Cerebellar cortex (tissue), 1 donor: ENCODE results near the gene VPS16.
A peak's percentile ranks its signal among the peaks of the same experiment; 100 is the strongest.

ENCODE experiments used
- DNase-seq: peaks from one replicate; pipeline ENCODE4 v3.0.0-alpha.2; 2015; ENCODE audit warnings: low spot score

The VPS16 gene

DNA sequence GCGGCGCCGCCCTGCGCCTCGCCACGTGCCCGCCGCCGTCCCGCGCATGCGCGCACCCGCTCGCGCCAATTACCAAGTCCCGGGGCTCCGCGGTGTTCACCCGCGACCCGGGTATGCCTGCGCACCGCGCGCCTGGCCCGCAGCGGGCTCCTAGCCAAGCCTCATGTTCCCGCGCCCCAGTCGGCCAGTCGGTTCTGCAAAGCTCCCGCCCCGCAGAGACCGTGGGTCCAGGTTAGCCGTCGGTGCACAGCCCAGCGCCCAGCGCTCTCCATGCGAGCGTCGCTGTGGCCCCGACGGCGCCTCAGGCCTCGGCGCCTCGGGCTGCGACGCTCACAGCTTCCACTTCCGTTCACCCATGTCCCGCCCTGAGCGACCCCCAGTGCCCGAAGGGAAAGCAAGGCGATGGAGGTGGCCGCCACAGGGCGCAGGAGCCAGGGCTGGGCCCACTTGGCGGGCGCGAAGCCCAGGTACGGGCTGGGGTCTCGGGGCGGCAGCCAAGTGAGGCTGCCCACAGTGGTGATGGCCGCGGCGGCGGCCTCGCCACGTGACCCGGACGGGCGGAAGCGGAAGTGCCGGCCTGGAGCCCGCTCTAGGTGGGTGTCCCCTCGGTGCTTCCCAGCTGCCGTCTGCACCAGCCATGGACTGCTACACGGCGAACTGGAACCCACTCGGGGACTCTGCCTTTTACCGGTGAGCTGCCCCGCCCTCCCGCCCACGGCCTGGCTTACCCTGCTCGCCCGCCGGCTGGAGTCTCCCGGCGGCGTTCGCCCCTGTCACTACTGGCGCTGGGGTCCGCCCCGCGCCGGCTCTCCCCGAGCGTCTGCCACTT lies at the start of gene VPS16, which contains the start of gene PCED1A:
Gene VPS16 (plus strand): TSS at position 608 of the 829 bp plus-strand sequence. CDS start 30 bp downstream, at position 638.
Gene PCED1A (minus strand): TSS at position 518 of the 829 bp plus-strand sequence. CDS start 743 bp downstream, outside the sequence.
- DNase-seq, result peak; percentile 84

DNA sequence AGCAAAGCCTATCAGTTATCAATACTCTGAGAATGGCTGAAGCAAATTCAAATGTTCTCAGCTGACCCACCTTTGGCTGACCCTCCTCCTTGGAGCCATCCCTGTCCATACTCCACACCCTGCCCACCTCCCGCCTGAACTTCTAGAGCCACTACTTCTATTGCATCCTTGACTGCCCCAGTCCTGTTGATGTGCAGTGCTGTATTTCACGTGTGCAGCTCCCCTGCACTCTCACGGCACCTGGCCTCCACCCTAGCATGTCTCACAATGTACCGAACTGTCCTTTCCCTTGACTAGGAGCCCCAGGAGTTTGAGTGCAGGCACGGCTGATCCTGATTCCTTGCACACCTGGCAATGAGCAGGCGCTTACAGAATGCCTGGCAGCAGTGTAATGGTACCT lies 47.1 kb upstream of the VPS16 start:
- DNase-seq, result no peak

DNA sequence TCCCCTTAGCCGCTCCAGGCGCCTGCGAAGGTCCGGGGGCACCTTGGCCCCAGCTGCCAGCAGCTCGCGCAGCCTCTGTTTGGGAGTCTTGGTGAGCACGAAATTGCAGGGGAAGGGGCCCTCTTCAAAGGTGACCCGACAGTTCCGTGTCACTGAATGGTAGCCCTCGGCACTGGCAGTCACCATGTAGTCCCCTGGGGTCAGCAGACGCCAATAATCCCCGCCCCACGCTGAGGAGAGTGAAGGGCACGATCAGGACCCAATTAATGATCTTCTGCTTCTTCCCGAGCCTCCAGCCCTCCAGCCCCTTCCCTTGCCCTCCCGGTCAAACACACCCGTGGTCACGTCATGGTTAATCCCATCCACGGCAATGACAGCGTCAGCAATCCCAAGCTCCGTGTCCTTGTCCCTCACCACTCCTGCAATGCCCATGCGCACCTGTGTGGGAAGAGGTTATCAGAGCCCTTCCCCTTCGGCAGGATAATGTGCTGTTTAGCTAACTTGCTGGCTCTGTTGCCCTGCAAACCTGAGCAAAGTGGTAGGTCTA lies 46.3 kb upstream of the VPS16 start:
- no peak for DNase-seq

DNA sequence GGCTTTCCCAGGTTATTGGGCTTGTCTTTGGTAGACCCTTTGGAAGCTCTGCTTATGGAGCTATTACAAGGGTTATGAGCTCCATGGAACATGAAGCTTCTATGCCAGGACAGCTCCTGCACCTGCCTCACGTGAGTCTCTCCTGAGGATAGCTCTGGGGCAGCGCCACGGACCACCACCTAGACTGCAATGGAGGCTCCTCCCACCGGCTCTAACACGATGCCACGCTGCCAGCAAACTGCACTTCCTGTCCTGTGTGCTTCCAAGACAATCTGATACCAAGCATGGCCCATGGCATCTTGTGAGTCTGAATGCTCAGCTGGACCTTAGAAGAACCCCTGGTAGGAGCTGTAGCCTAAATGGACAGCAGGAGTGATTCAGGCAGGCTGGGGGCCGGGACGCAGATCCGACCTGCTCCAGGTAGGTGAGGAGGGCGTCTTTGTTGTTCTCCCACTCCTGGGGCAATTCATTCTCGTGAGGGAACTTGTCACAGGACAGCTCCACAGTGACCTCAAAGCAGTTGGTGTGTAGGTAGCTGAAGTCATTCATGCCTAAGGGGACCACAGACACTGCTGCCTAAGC lies 45.6 kb upstream of the VPS16 start:
- no peak for DNase-seq

DNA sequence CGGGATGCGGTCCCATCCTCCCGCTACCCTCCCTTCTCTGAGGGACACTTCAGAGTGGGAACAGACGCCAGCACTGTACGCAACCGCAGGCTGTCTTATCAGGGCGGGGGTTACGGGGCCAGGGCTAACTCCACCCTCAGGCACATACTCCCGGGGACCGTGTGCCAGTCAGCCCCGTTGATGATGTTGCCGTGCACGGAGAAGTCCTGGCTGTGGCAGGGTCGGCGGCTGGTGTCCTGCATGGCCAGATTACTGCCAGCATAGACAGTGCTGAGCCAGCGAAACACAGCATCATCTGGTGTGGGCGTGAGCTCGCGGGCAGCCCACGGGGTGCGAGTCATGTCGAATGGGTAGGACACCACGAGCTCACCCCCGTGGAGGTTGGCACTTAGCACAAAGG lies 45.1 kb upstream of the VPS16 start:
- DNase-seq, result no peak

DNA sequence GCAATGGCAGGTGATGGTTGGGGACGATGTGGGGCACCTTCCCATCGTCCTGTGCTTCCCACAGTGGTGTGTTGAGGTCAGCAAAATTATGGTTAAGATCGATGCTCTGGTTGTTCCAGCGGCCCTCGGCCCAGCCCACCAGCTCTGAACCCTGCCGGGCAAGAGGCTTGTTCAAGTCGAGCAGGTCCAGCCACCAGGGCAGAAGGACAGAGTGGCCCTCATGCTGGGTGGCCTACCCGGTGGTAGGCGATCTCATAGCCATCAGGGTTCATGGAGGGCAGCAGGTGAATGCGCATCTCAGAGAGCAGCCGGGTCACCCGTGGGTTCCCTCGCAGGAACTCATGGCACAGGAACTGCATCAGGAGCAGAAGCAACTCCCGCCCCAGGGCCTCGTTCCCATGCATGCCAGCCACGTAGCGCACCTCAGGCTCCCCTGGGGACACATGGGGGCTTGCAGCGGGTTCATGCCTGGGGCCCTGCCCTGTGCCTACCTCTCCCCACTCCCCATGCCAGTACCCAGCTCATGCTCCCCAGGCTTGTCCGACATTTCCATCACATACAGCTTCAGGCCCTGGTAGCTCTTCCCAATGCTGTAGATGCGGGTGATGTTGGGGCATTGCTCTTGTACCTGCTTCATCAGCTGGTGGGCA lies 44.4 kb upstream of the VPS16 start:
- no peak for DNase-seq

DNA sequence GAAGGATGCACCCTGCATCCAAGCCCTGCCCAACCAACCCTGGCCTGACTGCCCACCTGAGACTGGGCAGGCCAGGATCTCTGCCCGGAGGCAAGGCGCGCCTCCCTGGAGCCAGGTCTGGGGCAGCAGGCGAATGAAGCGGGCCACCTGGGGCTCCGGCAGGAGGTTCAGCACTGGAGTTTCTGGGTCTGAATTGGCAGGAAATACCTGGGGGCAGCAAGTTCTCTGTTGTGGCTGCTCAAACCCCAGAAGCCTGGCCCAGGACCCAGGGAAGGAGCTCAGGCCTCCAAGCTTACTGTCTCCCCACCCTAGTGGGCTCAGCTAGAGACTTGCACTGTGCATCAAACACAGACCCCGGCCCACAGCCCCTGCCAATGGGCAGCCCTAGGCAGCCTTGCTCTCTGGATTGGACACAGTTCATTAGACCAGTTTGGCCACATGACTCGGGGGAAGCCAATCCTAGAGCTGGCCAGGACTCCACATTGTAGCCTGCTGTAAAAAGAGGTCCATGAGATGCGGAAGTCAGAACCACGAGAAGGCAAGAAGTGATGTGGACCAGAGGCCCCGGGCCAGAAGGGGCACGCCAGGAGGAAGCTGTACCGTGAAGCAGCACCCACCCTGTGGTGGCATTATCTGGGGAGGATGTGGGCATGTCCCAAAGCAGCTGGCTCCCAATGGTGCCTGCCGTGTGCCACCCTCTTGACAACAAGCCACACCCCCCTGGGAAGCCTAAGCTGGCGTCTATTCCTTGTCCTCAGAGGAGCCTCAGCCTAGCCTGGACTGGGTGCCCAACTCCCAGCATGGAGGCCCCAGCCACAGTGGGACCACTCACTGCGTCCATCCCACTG lies 43.2 kb upstream of the VPS16 start:
- no peak for DNase-seq

DNA sequence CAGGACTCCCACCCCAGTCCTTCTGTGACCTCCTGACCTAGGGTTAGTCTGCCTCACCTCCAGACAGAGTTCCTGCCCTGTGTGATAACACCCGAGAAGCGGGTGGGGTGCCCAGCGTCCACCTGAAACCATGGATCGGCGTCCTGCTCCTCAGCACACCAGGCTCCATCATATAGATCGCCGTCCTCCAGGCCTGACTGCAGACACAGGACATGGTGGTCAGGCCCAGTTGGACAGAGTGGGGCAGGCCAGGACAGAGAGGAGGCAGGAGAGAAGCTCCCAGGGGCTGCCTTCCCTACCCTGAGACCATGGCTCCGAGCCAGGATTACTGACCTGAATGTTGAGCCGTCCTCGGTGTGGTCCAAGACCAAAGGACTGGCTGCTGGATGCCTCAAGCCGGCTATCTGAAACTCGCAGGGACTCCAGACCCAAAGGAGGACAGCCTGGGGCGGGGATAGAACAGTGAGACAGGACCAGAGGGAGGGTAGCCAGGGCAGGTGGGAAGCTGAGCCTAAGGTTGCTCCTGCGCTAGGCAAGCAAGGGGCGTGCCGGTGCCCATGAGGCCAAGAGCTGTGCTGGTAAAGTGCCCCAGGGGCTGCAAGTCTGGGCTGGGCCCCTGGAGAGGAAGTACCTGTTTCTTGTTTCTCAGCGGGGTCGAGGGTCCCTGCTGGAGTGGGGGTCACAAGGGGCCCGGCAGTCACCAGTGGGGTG lies 42.3 kb upstream of the VPS16 start:
- DNase-seq, result no peak

DNA sequence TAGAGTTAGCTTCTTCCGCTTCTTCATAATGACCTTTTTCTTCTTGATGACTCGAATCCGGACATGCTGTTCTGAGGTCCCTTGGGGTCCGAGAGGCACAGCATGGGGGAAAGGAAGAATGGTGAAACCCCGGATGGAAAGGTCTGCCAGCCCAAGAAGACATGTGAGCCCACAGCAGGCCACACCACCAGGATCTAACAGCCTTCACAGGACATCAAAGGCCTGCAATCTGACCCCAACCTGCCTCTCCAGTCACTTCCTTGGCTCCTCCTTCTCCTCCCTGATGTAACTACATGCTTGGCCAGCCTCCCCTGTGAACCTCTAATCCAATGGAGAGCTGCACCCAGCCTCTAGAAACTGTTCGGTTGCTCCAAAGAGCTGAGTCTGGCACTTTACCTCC lies 41.7 kb upstream of the VPS16 start:
- peak; percentile 11 for DNase-seq

DNA sequence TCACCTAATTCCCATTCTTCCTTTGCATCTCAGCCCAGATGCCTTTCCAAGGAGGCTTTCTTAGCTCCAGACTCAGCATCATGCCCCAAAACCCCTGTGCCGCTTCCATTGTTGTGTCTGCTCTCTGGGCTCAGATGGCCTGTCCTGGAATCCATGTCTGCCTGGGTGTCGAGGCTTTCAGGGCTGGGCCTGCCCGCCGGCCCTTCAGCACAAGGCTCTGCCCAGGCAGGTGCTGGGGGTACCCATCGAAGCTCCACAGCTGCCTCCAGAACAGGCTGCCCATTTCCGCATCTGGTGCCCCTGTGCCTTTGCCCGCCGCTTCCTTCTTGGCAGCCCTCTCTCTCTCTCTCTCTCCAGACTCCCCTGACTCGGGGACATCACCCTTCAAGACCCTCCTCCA lies 41.3 kb upstream of the VPS16 start:
- DNase-seq, result no peak

DNA sequence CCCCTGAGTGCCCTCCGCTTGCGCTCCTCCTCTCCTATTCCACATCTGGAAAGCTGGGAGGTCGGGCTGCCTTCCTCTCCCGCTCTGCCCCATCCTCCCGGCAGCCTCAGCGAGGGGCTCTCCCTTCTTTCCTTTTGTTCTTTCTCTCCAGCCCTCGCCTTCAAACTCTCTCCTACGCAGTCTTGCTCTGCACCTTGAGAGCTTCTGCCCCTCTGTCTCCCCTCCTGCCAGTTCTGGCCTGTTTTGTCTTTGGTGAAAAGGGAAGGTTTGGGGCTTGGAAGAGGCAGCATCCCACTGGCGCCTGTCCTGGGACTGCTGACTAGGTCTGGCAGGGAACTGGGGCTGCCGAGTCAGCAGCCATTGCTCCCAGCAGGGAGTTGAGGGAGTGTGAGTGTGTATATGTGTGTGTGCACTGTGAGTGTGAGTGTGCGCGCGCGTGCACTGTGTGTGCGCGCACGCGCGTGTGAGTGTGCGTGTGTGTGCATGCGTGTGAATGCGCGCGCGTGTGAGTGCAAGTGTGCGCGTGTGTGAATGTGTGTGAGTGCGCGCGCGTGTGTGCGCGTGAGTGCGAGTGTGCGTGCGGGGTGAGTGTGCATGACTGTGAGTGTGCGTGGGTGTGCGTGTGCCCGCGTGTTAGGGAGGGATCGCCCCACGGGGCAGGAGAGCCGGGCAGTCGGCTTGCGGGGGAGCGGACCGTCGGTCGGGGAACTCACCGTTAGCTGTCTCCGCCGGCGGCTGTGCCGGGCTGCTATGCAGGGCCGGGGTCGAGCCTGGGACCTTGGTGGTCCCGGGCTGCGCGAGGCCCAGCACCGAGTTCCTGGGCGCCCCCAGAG lies 40.6 kb upstream of the VPS16 start:
- no peak for DNase-seq

DNA sequence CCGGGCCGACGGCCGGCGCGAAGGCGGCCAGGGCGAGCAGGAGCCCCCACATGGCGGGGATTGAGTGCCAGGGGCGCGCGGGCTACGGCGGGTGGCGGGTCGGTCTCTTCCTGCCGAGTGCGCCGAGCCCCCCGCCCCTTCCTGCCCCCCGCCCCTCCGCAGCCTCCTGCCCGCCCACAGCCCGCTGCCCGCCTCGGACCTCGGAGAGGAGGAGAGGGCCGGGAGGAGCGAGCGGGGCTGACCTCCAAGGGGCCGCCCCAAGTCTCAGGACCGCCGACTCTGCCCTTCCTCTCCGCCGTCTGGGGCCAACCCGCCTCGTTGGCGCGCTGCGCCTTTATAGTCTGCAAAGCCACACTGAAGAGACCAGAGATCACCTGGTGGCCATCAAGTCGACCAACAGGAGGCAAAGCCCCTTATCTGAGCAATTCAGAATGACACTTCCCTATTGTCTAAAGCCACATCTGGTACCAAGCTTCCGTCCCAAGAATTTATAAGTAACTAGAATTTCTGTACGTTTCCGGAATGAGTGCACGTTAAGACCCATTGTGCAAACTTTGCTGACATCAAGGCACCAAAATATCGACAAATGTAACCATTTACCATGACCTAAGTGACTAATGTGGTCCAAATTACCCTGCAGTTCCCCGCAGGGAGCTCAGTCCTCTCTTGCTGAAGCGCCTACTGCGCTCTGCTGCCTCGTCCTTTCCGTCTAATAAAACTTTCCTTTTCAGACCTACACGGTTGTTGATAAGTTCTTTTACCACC lies 39.8 kb upstream of the VPS16 start, which contains the start of gene CPXM1:
Gene CPXM1 (minus strand): TSS at position 107 of the 765 bp plus-strand sequence. CDS start 55 bp downstream, at position 52.
- no peak for DNase-seq

DNA sequence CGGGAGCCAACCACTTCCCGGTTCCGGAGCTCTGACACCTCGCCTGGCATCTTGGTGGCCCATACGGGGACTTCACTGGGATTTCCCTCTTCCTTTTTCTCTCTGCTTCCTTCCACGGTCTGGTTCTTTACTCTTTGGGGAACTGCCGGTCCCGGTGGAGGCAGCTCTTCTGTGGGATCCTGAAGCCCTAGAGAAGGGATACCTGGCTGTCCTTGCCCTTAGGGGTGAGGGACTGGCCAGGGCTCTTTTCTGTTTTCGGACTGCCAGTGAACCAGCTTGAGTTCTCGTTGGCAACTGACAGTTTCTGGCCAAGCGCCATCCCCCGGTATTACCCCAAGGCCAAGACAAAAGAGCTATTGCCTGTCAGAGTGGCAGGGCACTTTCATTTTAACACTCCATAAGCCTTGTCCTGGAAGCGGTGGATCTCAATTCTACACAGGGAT lies 39.2 kb upstream of the VPS16 start:
- no peak for DNase-seq

DNA sequence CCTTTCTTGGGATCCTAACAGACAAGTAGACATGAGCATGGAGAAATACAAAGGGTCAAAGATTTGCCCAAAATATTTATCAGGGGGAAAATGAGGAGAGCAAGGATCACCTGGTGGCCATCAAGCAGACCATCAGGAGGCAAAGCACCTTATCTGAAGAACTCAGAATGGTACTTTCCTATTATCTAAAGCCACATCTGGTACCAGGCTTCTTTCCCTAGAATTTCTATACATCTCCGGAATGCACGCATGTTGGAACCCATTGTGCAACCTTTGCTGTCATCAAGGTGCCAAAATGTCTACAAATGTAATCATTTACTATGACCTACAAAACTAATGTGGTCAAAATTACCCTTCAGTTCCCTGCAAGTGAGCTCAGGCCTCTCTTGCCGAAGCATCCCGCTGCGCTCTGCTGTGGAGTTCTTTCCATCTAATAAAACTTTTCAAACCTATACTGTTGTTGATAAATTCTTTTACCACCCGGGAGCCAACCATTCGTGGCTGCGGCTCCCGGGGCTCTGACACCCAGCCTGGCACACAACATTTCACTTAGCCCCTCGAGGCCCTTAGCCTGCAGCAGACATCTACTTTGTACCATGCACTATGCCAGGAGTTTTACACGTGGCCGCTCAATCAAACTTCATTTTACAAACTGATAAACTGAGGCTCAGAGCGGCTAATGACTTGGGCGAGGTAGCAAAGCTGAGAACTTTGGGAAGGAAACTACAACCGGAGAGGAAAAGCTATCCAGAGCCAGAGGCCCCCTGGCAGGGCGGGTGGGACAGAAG lies 36.3 kb upstream of the VPS16 start:
- no peak for DNase-seq

DNA sequence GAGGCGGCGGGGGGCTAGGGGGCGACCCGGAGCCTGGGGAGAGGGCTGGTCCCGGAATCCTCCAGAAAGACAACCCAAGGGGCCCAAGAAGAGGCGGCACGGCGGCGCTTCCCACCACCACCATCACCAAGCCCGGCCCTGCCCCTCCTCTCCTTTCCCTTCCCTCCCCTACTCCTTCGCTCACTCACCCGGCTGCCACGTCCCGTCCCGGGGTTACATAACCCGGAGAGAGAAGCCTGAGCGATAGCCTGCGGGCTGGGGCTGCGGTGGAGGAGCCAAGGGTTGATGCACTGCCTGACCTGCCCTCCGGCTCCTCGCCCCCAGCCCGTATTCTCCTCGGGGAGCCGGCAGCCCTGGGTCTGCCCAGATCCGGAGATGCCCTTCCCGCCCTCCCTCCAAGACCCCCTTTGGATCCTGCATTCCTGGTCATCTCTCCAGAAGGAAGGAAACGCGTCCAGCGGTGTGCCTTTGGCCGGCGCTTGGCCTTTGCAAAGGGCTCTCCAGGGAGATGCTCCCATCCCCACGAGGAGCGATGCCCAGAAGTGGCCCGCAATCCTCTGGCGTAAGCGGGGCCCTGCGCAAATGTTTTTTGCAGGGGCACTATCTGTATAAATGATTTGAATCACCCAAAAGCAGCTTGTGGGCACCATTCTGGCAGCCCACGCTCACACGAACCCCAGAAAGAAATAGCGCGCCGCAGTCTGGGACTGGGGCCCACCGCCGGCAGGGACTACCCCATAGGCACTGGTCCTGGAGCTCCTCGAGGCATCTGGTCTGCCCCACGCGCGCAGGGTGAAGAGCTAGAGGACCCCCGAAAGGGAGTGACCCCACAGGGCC lies 35.5 kb upstream of the VPS16 start:
- DNase-seq, result no peak

DNA sequence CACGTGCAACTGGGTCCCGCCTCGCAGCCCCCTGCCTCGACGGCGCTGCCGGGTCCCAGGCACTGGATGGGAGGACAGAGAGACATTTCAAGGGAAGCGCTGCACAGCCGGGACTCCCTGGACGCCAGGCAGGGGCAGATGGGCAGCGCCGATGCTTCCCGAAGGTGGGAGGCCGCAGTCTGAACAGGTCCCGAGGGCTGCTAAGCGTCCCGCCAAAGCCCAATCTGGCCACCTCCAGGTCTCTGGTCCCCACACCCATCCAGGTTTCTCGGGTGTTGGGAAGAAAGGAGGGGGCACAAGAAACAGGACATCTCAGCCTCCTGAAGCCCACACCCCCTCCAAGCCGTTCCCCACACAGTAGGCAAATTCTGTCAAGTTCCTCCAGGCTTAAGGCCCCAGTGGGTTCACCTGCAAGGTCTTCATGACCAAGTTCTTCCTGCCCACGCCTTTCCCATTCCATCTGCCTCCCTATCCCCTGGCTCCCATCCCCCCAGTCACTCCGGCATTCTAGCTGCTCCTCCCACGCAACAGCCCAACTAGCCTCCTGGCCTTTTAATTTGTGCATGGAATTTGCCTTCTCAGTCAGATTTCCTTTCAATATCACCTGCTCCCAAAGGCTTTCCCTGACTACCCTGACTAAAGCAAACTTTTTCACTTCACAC lies 34.7 kb upstream of the VPS16 start:
- no peak for DNase-seq

DNA sequence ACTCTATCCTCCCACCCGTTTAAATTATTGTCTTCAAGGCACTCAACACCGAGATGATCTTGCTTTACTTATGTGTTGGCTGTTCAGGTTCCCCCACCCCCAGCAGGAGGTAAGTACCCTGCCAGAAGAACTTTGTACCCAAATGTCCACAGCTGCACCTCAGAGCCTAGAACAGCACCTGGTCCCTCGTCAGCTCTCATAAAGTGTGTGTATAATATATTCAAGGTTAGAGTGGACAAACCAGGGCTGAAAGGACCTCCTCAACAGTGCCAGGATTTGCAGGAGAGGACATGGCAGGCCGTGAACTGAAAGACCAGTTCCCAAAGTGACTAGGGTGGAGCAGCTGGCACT lies 34.2 kb upstream of the VPS16 start:
- no peak for DNase-seq
